WTC11 (cell line): ENCODE results near the gene ERVW-1. TPM values are rescaled to one million over a fixed set of nuclear protein-coding genes. Genes with fewer than 3 reads are reported as not detected.

Experiments
- ATAC-seq: fragments of 200-7000 bp; cut with Tn5 transposase; 2 replicates; pipeline ENCODE4 v1.10.0; 2021; ENCODE audit warnings: mild to moderate bottlenecking, moderate library complexity
- CTCF ChIA-PET: fragments of 300-600 bp; sonication (Branson Sonifier 250); formaldehyde crosslinking; loops from one replicate; lab custom pipeline; 2021; ENCODE audit warnings: antibody characterized with exemption; lab: Charles Lee
- POLR2A ChIA-PET: fragments of 350-600 bp; sonication (Branson Sonifier 250); formaldehyde crosslinking; loops from one replicate; lab custom pipeline; 2021; ENCODE audit warnings: antibody characterized with exemption; lab: Charles Lee
- DNase-seq: peaks from one replicate; pipeline ENCODE4 v3.0.0; 2021; ENCODE audit warnings: low spot score
- H3K27ac Mint-ChIP-seq: 2 replicates; pipeline ENCODE4 v1.8.0; 2021; ENCODE audit warnings: mixed read lengths
- H3K27me3 Mint-ChIP-seq: 2 replicates; pipeline ENCODE4 v1.8.0; 2021; ENCODE audit warnings: low read depth, mild to moderate bottlenecking, moderate library complexity, mixed read lengths
- H3K36me3 Mint-ChIP-seq: 2 replicates; pipeline ENCODE4 v1.8.0; 2021; ENCODE audit warnings: mixed read lengths
- H3K4me1 Mint-ChIP-seq: 2 replicates; pipeline ENCODE4 v1.8.0; 2022; ENCODE audit warnings: mixed read lengths
- H3K4me3 Mint-ChIP-seq: 2 replicates; pipeline ENCODE4 v1.8.0; 2021; ENCODE audit warnings: mild to moderate bottlenecking, moderate library complexity, mixed read lengths
- H3K9me3 Mint-ChIP-seq: 2 replicates; pipeline ENCODE4 v1.8.0; 2021; ENCODE audit warnings: mixed read lengths
- AR ChIP-seq: fragments of 250-450 bp; sonication (Bioruptor Pico); IDR thresholded peaks from 2 replicates; pipeline ENCODE4 v1.9.0; 2021; ENCODE audit warnings: mild to moderate bottlenecking
- ARID4B ChIP-seq: sonication (generic); formaldehyde crosslinking; IDR thresholded peaks from 2 replicates; pipeline ENCODE4 v1.8.0; 2023; ENCODE audit warnings: missing genetic modification reagents, mild to moderate bottlenecking, borderline replicate concordance
- ATF1 ChIP-seq: sonication (generic); formaldehyde crosslinking; IDR thresholded peaks from 2 replicates; pipeline ENCODE4 v1.8.1; 2023; ENCODE audit warnings: mild to moderate bottlenecking, moderate library complexity, missing genetic modification reagents
- ESRRA ChIP-seq: sonication (generic); formaldehyde crosslinking; IDR thresholded peaks from 2 replicates; pipeline ENCODE4 v1.8.1; 2022; ENCODE audit warnings: mild to moderate bottlenecking, missing genetic modification reagents, borderline replicate concordance
- FOXJ3 ChIP-seq: sonication (generic); formaldehyde crosslinking; IDR thresholded peaks from 2 replicates; pipeline ENCODE4 v1.9.0; 2021; ENCODE audit warnings: missing genetic modification reagents, mild to moderate bottlenecking, borderline replicate concordance
- FOXK1 ChIP-seq: sonication (generic); formaldehyde crosslinking; IDR thresholded peaks from 2 replicates; pipeline ENCODE4 v1.8.0; 2022; ENCODE audit warnings: mild to moderate bottlenecking, moderate library complexity, missing genetic modification reagents
- JUN ChIP-seq: sonication (generic); formaldehyde crosslinking; IDR thresholded peaks from 2 replicates; pipeline ENCODE4 v1.8.0; 2023; ENCODE audit warnings: mild to moderate bottlenecking, missing genetic modification reagents
- NR1H2 ChIP-seq: sonication (generic); formaldehyde crosslinking; IDR thresholded peaks from 2 replicates; pipeline ENCODE4 v1.9.0; 2021; ENCODE audit warnings: mild to moderate bottlenecking, moderate library complexity, missing genetic modification reagents
- NR2C2 ChIP-seq: sonication (generic); formaldehyde crosslinking; IDR thresholded peaks from 2 replicates; pipeline ENCODE4 v1.8.0; 2022; ENCODE audit warnings: mild to moderate bottlenecking, missing genetic modification reagents
- NR3C1 ChIP-seq: sonication (generic); formaldehyde crosslinking; conservative IDR thresholded peaks from 2 replicates; pipeline ENCODE4 v1.8.1; 2023; ENCODE audit warnings: low read depth, mild to moderate bottlenecking, missing genetic modification reagents
- ZNF396 ChIP-seq: fragments of 250-450 bp; sonication (Bioruptor Pico); IDR thresholded peaks from 2 replicates; pipeline ENCODE4 v1.8.0; 2021; ENCODE audit warnings: mild to moderate bottlenecking, moderate library complexity, borderline replicate concordance
- ZSCAN18 ChIP-seq: fragments of 250-450 bp; sonication (Bioruptor Pico); IDR thresholded peaks from 2 replicates; pipeline ENCODE4 v2.1.2; 2022; ENCODE audit warnings: mild to moderate bottlenecking, moderate library complexity
- total RNA-seq: library from RNA; stranded (reverse); gene quantifications from 3 replicates; pipeline ENCODE4 v1.2.3, GENCODE V29; 2021
- TF ChIP-seq, protein P1 (sequence below): sonication (generic); formaldehyde crosslinking; IDR thresholded peaks from 2 replicates; pipeline ENCODE4 v1.8.1; 2023; ENCODE audit warnings: mild to moderate bottlenecking, missing genetic modification reagents, borderline replicate concordance
- TF ChIP-seq, protein P2 (sequence below): sonication (generic); formaldehyde crosslinking; IDR thresholded peaks from 2 replicates; pipeline ENCODE4 v1.8.1; 2023; ENCODE audit warnings: mild to moderate bottlenecking, missing genetic modification reagents, moderate library complexity
- TF ChIP-seq, protein P3 (sequence below): sonication (generic); formaldehyde crosslinking; IDR thresholded peaks from 2 replicates; pipeline ENCODE4 v1.8.0; 2022; ENCODE audit warnings: mild to moderate bottlenecking, missing genetic modification reagents
- TF ChIP-seq, protein P4 (sequence below): sonication (generic); formaldehyde crosslinking; IDR thresholded peaks from 2 replicates; pipeline ENCODE4 v1.8.1; 2022; ENCODE audit warnings: missing genetic modification reagents, borderline replicate concordance

The ERVW-1 gene
- total RNA-seq, 1 experiment from 2014 or later = 0.07 TPM

DNA sequence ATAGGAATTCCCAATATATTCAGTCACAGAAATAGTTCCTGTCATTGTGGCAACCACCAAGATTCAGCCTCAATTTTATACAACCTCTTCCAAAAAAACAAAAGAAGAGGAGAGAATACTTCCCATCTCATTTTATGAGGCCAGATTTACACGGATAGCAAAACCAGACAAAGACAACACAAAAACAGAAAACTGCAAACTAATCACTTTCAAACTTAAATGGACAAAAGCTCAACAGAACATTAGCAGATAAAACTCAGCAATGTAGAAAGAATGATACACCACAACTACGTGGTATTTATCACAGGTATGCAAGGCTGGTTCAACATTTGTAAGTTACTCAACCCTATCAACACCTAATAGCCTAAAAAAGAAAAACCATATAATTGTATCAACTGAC is 28.6 kb upstream of the ERVW-1 start:
- ATAC-seq (no peak), DNase-seq (no peak)
- Mint-ChIP-seq H3K4me3 (no peak overlapping the region), H3K4me1 (no peaks in the 10 kb centered on the region), H3K9me3 (no peaks in the 10 kb centered on the region), H3K27me3 (no peaks in the 10 kb centered on the region), H3K36me3 (peaks cover 19% of the 10 kb centered on the region), H3K27ac (no peak overlapping the region)
- ChIA-PET POLR2A (no interaction called here), CTCF (interaction anchor here (1.3 kb wide), 1 partner anchor 22 kb away, joined by 3 read pairs; the partner anchor contains the start of gene RBM48)
- TF ChIP-seq, protein P1, sequence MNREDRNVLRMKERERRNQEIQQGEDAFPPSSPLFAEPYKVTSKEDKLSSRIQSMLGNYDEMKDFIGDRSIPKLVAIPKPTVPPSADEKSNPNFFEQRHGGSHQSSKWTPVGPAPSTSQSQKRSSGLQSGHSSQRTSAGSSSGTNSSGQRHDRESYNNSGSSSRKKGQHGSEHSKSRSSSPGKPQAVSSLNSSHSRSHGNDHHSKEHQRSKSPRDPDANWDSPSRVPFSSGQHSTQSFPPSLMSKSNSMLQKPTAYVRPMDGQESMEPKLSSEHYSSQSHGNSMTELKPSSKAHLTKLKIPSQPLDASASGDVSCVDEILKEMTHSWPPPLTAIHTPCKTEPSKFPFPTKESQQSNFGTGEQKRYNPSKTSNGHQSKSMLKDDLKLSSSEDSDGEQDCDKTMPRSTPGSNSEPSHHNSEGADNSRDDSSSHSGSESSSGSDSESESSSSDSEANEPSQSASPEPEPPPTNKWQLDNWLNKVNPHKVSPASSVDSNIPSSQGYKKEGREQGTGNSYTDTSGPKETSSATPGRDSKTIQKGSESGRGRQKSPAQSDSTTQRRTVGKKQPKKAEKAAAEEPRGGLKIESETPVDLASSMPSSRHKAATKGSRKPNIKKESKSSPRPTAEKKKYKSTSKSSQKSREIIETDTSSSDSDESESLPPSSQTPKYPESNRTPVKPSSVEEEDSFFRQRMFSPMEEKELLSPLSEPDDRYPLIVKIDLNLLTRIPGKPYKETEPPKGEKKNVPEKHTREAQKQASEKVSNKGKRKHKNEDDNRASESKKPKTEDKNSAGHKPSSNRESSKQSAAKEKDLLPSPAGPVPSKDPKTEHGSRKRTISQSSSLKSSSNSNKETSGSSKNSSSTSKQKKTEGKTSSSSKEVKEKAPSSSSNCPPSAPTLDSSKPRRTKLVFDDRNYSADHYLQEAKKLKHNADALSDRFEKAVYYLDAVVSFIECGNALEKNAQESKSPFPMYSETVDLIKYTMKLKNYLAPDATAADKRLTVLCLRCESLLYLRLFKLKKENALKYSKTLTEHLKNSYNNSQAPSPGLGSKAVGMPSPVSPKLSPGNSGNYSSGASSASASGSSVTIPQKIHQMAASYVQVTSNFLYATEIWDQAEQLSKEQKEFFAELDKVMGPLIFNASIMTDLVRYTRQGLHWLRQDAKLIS (CRISPR knock-in tag) = no peak
- TF ChIP-seq NR2C2 (CRISPR knock-in tag) = no peak
- TF ChIP-seq FOXK1 = no peak
- no peak for TF ChIP-seq NR1H2 (CRISPR knock-in tag)
- TF ChIP-seq, protein P2, sequence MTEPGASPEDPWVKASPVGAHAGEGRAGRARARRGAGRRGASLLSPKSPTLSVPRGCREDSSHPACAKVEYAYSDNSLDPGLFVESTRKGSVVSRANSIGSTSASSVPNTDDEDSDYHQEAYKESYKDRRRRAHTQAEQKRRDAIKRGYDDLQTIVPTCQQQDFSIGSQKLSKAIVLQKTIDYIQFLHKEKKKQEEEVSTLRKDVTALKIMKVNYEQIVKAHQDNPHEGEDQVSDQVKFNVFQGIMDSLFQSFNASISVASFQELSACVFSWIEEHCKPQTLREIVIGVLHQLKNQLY (CRISPR knock-in tag) = no peak
- no peak for TF ChIP-seq AR (CRISPR knock-in tag)

DNA sequence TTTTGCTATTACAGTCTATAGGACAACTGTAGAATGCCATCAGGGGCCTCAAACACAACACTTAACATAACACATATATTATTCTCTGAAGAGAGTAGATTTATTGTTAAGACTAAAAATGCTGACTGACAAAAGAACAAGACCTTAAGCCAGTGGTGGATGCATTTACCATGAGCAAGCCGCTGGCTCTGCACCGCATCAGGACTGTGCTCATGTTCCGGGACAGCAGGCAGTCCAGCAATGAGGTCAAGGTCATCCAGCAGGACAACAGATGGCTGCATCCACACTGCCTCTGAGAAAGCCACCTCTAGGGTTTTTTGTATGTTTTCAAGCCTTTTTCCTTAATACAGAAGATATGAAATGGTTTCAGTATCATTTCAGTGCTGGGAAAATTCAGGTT is 26.8 kb upstream of the ERVW-1 start:
- no peaks in the 10 kb centered on the region for H3K4me1 Mint-ChIP-seq
- H3K9me3 Mint-ChIP-seq = no peaks in the 10 kb centered on the region
- DNase-seq = no peak
- no peaks in the 10 kb centered on the region for H3K27me3 Mint-ChIP-seq
- H3K27ac Mint-ChIP-seq = no peak overlapping the region
- H3K4me3 Mint-ChIP-seq = no peak overlapping the region
- TF ChIP-seq ATF1 (CRISPR knock-in tag) = no peak
- TF ChIP-seq NR3C1 (CRISPR knock-in tag) = no peak
- no peak for TF ChIP-seq ARID4B (CRISPR knock-in tag)
- no peak for TF ChIP-seq ZNF396
- no peak for TF ChIP-seq FOXJ3 (CRISPR knock-in tag)
- TF ChIP-seq, protein P3, sequence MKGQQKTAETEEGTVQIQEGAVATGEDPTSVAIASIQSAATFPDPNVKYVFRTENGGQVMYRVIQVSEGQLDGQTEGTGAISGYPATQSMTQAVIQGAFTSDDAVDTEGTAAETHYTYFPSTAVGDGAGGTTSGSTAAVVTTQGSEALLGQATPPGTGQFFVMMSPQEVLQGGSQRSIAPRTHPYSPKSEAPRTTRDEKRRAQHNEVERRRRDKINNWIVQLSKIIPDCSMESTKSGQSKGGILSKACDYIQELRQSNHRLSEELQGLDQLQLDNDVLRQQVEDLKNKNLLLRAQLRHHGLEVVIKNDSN = no peak
- no peak for TF ChIP-seq ESRRA
- TF ChIP-seq, protein P4, sequence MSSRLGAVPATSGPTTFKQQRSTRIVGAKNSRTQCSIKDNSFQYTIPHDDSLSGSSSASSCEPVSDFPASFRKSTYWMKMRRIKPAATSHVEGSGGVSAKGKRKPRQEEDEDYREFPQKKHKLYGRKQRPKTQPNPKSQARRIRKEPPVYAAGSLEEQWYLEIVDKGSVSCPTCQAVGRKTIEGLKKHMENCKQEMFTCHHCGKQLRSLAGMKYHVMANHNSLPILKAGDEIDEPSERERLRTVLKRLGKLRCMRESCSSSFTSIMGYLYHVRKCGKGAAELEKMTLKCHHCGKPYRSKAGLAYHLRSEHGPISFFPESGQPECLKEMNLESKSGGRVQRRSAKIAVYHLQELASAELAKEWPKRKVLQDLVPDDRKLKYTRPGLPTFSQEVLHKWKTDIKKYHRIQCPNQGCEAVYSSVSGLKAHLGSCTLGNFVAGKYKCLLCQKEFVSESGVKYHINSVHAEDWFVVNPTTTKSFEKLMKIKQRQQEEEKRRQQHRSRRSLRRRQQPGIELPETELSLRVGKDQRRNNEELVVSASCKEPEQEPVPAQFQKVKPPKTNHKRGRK (CRISPR knock-in tag) = no peak
- TF ChIP-seq JUN (CRISPR knock-in tag) = no peak
- TF ChIP-seq ZSCAN18 (CRISPR knock-in tag) = no peak
- ATAC-seq = no peak
- CTCF ChIA-PET = no interaction called here
- POLR2A ChIA-PET = no interaction called here
- peaks cover 29% of the 10 kb centered on the region for H3K36me3 Mint-ChIP-seq
